Smooth muscle cell (in vitro differentiated cells): ENCODE results near the gene ASCC2. TPM values are rescaled to one million over a fixed set of nuclear protein-coding genes. Genes with fewer than 3 reads are reported as not detected.
"Not testable (repeated sequence)": the region's sequence is repeated elsewhere in the genome, so short reads cannot be mapped to it uniquely, and the experiment has no call there.

Experiments used
- DNase-seq: peaks from one replicate; lab custom pipeline; 2025; ENCODE audit not compliant: unreplicated experiment; lab: John Stamatoyannopoulos, UW
- H2AFZ ChIP-seq: fragments of 200-600 bp; sonication (generic); 2 replicates; pipeline ENCODE4 v1.6.0; 2016; ENCODE audit warnings: antibody characterized with exemption, low read depth, mild to moderate bottlenecking
- H3F3A ChIP-seq: fragments of 200-600 bp; sonication (generic); 2 replicates; pipeline ENCODE4 v1.6.0; 2017; ENCODE audit warnings: antibody characterized with exemption, low read depth
- H3K27ac ChIP-seq: fragments of 200-600 bp; sonication (generic); 2 replicates; pipeline ENCODE4 v1.5.1; 2016; ENCODE audit warnings: low read depth, mild to moderate bottlenecking
- H3K27me3 ChIP-seq: fragments of 200-600 bp; sonication (generic); 2 replicates; pipeline ENCODE4 v1.6.1; 2016; ENCODE audit warnings: low read depth, mild to moderate bottlenecking
- H3K36me3 ChIP-seq: fragments of 200-600 bp; sonication (generic); 2 replicates; pipeline ENCODE4 v1.5.1; 2016; ENCODE audit warnings: low read depth
- H3K4me1 ChIP-seq: fragments of 200-600 bp; sonication (generic); 2 replicates; pipeline ENCODE4 v1.5.1; 2016; ENCODE audit warnings: low read depth
- H3K4me2 ChIP-seq: fragments of 200-600 bp; sonication (generic); 2 replicates; pipeline ENCODE4 v1.6.0; 2016; ENCODE audit warnings: mild to moderate bottlenecking
- H3K4me3 ChIP-seq: fragments of 200-600 bp; sonication (generic); 2 replicates; pipeline ENCODE4 v1.5.1; 2016; ENCODE audit warnings: mild to moderate bottlenecking
- H3K79me2 ChIP-seq: fragments of 200-600 bp; sonication (generic); 2 replicates; pipeline ENCODE4 v1.6.0; 2016; ENCODE audit warnings: low read depth, mild to moderate bottlenecking
- H3K9ac ChIP-seq: fragments of 200-600 bp; sonication (generic); 2 replicates; pipeline ENCODE4 v1.6.0; 2016; ENCODE audit warnings: low read depth
- H3K9me3 ChIP-seq: fragments of 200-600 bp; sonication (generic); replicated peaks from 2 replicates; pipeline ENCODE4 v1.5.1; 2016; ENCODE audit warnings: low read depth
- H4K20me1 ChIP-seq: fragments of 200-600 bp; sonication (generic); 2 replicates; pipeline ENCODE4 v1.6.0; 2016; ENCODE audit warnings: low read depth
- CTCF ChIP-seq: fragments of 200-600 bp; sonication (generic); IDR thresholded peaks from 2 replicates; pipeline ENCODE4 v1.5.1; 2017; ENCODE audit warnings: borderline replicate concordance, mild to moderate bottlenecking, antibody characterized with exemption; ENCODE audit not compliant: insufficient read depth, poor library complexity, severe bottlenecking
- WGBS: methylation state at CpG from one replicate; pipeline ENCODE4 v1.1.7; 2016; ENCODE audit warnings: low lambda C conversion rate; 5-methylcytosine and 5-hydroxymethylcytosine counted together
- polyA plus RNA-seq: library from polyadenylated mRNA; unstranded; fragments of >200 nt; fragmentation: Nextera tagmentation; extraction: Ambion mirVana; gene quantifications from 2 replicates; pipeline ENCODE4 v1.2.1, GENCODE V29; 2016
- total RNA-seq: library from RNA; depleted of rRNA; stranded (reverse); fragments of >200 nt; gene quantifications from 2 replicates; pipeline ENCODE4 v1.2.3, GENCODE V29; 2014

Gene ASCC2
- total and polyA plus RNA-seq, 2 experiments from 2014 or later = 32.1 to 58.9 TPM

DNA sequence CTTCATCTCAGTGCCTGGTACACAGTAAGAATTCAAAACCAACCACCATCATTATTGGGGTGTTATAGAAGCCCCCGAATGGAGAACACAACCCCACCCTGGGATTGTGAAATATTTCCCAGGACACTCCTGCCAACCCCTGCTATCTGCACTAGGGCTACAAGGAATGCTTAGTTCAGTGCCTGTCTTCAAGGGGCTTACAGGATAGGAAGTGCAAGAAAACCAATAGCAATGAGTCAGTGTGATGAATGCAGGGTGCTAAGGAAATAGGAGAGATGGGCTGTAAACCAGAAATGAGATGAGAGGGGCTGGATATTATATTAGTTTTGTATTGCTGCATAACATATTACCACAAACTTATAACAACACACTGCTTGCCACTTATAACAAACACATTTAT lies 965 bp upstream of the ASCC2 start:
- no peak for TF ChIP-seq CTCF
- Histone ChIP-seq H3K9ac (no peak overlapping the region), H3K4me3 (no peak overlapping the region), H4K20me1 (peaks cover 5% of the 10 kb centered on the region), H3K4me2 (no peak overlapping the region), H3F3A (peaks cover 18% of the 10 kb centered on the region), H3K27me3 (no peaks in the 10 kb centered on the region), H3K36me3 (no peaks in the 10 kb centered on the region), H3K79me2 (peaks cover 24% of the 10 kb centered on the region), H3K9me3 (no peaks in the 10 kb centered on the region), H3K27ac (peak overlapping the region; percentile 83), H2AFZ (no peak overlapping the region), H3K4me1 (peaks cover 11% of the 10 kb centered on the region)
- no peak for DNase-seq
- WGBS = 86% methylated on average over 1 of the region's 1 CpG

DNA sequence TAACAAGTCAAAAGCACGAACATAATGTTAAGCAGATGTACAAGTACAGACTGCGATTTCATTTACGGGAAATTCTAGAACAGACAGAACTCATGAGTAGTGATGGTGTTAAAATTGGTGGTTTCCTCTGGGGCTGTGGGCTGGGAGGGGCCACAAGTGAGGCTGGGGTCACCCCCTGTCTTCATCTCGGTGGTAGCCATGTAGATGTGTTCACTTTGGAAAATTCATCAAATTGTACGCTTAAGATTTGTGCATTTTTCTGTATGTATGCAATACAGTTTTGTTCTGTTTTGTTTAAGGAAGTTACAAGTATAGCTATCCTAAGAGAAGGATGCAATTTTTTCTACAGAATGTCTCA lies 504 bp upstream of the ASCC2 start:
- H3K9me3 ChIP-seq = no peaks in the 10 kb centered on the region
- TF ChIP-seq CTCF = no peak
- peak overlapping the region; percentile 52 for H3K9ac ChIP-seq
- 57% methylated on average over 5 of the region's 5 CpGs for WGBS
- peak overlapping the region; percentile 64 for H3K4me3 ChIP-seq
- DNase-seq = no peak
- peaks cover 24% of the 10 kb centered on the region for H3K79me2 ChIP-seq
- no peaks in the 10 kb centered on the region for H3K36me3 ChIP-seq
- peak overlapping the region; percentile 85 for H2AFZ ChIP-seq
- peak overlapping the region; percentile 83 for H3K27ac ChIP-seq
- H3K27me3 ChIP-seq = no peaks in the 10 kb centered on the region
- H3K4me1 ChIP-seq = peaks cover 11% of the 10 kb centered on the region
- peaks cover 21% of the 10 kb centered on the region for H3F3A ChIP-seq
- peaks cover 5% of the 10 kb centered on the region for H4K20me1 ChIP-seq
- H3K4me2 ChIP-seq = peak overlapping the region; percentile 91

GRCh38 chr22:29836791-29837370 lies 1.2 kb downstream of the ASCC2 start:
- H3K9ac ChIP-seq, H3K4me1 ChIP-seq, DNase-seq, H3K27ac ChIP-seq, H3K9me3 ChIP-seq, H3K27me3 ChIP-seq, H4K20me1 ChIP-seq, H2AFZ ChIP-seq, H3K36me3 ChIP-seq: not testable (repeated sequence)
- 88% methylated on average over 18 of the region's 18 CpGs for WGBS
- Histone ChIP-seq H3K4me2 (peak overlapping the region; percentile 91), H3K4me3 (peak overlapping the region; percentile 64), H3F3A (peaks cover 26% of the 10 kb centered on the region), H3K79me2 (peaks cover 24% of the 10 kb centered on the region)

DNA sequence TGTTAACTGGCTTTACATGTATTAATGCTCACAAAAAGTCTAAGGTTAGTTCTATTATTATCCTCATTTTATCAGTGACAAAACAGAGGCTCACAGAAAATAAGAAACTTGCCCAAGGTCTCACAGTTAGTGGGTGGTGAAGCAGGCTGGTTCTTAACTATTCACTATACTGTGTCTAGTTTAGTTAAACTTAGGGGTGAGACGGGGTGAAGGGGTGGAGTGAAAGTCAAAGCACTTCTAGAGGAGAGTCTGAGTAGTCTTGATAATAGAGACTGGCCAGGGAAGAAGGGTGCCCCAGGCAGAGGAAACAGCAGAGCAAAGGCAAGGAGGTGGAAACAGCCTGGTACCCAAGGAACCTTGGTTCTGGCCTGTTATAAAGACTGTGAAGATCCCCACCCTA lies 4.0 kb downstream of the ASCC2 start:
- whole genome bisulfite sequencing = 65% methylated on average over 1 of the region's 1 CpG

More for the DNA sequence above, 4.0 kb downstream of the ASCC2 start:
- Histone ChIP-seq H2AFZ (no peak overlapping the region), H3F3A (peaks cover 22% of the 10 kb centered on the region), H3K4me1 (peaks cover 4% of the 10 kb centered on the region), H3K9ac (no peak overlapping the region), H3K9me3 (no peaks in the 10 kb centered on the region), H4K20me1 (peaks cover 5% of the 10 kb centered on the region), H3K36me3 (no peaks in the 10 kb centered on the region), H3K79me2 (peaks cover 24% of the 10 kb centered on the region), H3K27ac (peak overlapping the region; percentile 83), H3K4me3 (no peak overlapping the region), H3K27me3 (no peaks in the 10 kb centered on the region), H3K4me2 (peak overlapping the region; percentile 54)
- TF ChIP-seq CTCF = no peak
- no peak for DNase-seq
